ENCODE data around the gene XYLT1.

DNA sequence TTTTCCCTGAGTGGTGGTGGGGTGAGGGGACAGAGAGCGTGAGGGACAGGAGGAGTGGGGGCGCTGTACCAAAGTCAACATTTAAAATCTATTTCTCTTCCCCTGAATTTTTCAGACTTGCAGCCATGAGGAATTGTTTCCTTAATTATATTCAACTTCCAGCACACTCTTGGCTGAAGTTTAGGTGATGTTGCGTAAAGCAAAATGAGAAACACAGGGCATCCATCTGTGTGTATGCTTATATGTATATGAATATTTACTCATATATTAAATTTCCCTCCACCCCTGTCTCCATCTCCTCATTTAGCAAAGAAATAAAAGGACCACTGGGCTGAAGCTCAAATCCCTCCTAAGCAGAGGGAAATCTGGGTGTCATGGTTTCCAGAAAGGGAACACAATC, 218.1 kb downstream of the XYLT1 start:
- TF ChIP-seq, protein P1, sequence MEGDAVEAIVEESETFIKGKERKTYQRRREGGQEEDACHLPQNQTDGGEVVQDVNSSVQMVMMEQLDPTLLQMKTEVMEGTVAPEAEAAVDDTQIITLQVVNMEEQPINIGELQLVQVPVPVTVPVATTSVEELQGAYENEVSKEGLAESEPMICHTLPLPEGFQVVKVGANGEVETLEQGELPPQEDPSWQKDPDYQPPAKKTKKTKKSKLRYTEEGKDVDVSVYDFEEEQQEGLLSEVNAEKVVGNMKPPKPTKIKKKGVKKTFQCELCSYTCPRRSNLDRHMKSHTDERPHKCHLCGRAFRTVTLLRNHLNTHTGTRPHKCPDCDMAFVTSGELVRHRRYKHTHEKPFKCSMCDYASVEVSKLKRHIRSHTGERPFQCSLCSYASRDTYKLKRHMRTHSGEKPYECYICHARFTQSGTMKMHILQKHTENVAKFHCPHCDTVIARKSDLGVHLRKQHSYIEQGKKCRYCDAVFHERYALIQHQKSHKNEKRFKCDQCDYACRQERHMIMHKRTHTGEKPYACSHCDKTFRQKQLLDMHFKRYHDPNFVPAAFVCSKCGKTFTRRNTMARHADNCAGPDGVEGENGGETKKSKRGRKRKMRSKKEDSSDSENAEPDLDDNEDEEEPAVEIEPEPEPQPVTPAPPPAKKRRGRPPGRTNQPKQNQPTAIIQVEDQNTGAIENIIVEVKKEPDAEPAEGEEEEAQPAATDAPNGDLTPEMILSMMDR (IDR thresholded peaks at IDR 0.05) = no peak
- no peak for TF ChIP-seq TEAD4 (IDR thresholded peaks at IDR 0.05; ENCODE audit: borderline replicate concordance, insufficient read depth)
- TF ChIP-seq MXI1 (IDR thresholded peaks at IDR 0.05; ENCODE audit: low read depth, low read length) = no peak
- TF ChIP-seq, protein P2, sequence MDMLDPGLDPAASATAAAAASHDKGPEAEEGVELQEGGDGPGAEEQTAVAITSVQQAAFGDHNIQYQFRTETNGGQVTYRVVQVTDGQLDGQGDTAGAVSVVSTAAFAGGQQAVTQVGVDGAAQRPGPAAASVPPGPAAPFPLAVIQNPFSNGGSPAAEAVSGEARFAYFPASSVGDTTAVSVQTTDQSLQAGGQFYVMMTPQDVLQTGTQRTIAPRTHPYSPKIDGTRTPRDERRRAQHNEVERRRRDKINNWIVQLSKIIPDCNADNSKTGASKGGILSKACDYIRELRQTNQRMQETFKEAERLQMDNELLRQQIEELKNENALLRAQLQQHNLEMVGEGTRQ (IDR thresholded peaks at IDR 0.05; ENCODE audit: borderline replicate concordance, low read depth, low read length) = no peak
- no peak for TF ChIP-seq TAF1 (IDR thresholded peaks at IDR 0.05; ENCODE audit: borderline replicate concordance, low read depth, low read length)
- TF ChIP-seq RAD21 (IDR thresholded peaks at IDR 0.05; ENCODE audit: low read length) = no peak
- no peak for TF ChIP-seq CHD2 (IDR thresholded peaks at IDR 0.05; ENCODE audit: low read length, partially characterized antibody)
- TF ChIP-seq POLR2AphosphoS5 (IDR thresholded peaks at IDR 0.05; ENCODE audit: low read depth, low read length) = no peak
- TF ChIP-seq SIN3A (IDR thresholded peaks at IDR 0.05; ENCODE audit: borderline replicate concordance, low read depth, low read length) = no peak
- TF ChIP-seq RFX5 (IDR thresholded peaks at IDR 0.05; ENCODE audit: low read length) = no peak
- no peak for TF ChIP-seq GABPA (IDR thresholded peaks at IDR 0.05; ENCODE audit: low read depth)
- no peak for TF ChIP-seq YY1 (IDR thresholded peaks at IDR 0.05; ENCODE audit: low read depth)

Measured in SK-N-SH (cell line).